ENCODE data around the gene TAP2. TPM values are rescaled to one million over a fixed set of nuclear protein-coding genes. Genes with fewer than 3 reads are reported as not detected.

TAP2 gene
- total and polyA plus RNA-seq, 2 of the 13 experiments (the other 11 are each of a cell fraction or from before 2014, with no cell fraction given) = 10.3 to 17.6 TPM

- TF ChIP-seq PRDM15 (CRISPR knock-in tag; IDR thresholded peaks at IDR 0.05) = no peak
- TF ChIP-seq ZNF335 (CRISPR knock-in tag; IDR thresholded peaks at IDR 0.05) = no peak
- no peak for TF ChIP-seq BCL3 (CRISPR knock-in tag; IDR thresholded peaks at IDR 0.05)
- no peak for TF ChIP-seq ZNF263 (CRISPR knock-in tag; IDR thresholded peaks at IDR 0.05)
- no peak for TF ChIP-seq ZNF354B (CRISPR knock-in tag; IDR thresholded peaks at IDR 0.05)
- TF ChIP-seq ZNF180 (CRISPR knock-in tag; IDR thresholded peaks at IDR 0.05; ENCODE audit: borderline replicate concordance, low read depth) = no peak
- no peak for TF ChIP-seq MXD3 (CRISPR knock-in tag; IDR thresholded peaks at IDR 0.05)
- no peak for TF ChIP-seq ZNF20 (CRISPR knock-in tag; IDR thresholded peaks at IDR 0.05)
- TF ChIP-seq GLMP (CRISPR knock-in tag; IDR thresholded peaks at IDR 0.05; ENCODE audit: borderline replicate concordance) = no peak
- TF ChIP-seq RAD21 (CRISPR knock-in tag; IDR thresholded peaks at IDR 0.05) = peak; percentile 67
- no peak for TF ChIP-seq RORA (CRISPR knock-in tag; IDR thresholded peaks at IDR 0.05)
- TF ChIP-seq HDAC6 (IDR thresholded peaks at IDR 0.05; ENCODE audit: low read depth, low read length) = no peak
- no peak for TF ChIP-seq PLRG1 (conservative IDR thresholded peaks at IDR 0.05)
- no peak for TF ChIP-seq ZMAT5 (CRISPR knock-in tag; IDR thresholded peaks at IDR 0.05; ENCODE audit: borderline replicate concordance, low read depth)
- no peak for TF ChIP-seq ZIK1 (CRISPR knock-in tag; IDR thresholded peaks at IDR 0.05; ENCODE audit: borderline replicate concordance, low read depth)
- 0 out of 2 replicates have a peak, but pooled peaks have one; percentile 19 for TF ChIP-seq ELF3 (CRISPR knock-in tag; IDR thresholded peaks at IDR 0.05)
- TF ChIP-seq ZNF784 (CRISPR knock-in tag; IDR thresholded peaks at IDR 0.05; ENCODE audit: borderline replicate concordance) = no peak
- TF ChIP-seq MIXL1 (CRISPR knock-in tag; IDR thresholded peaks at IDR 0.05) = 0 out of 2 replicates have a peak, but pooled peaks have one; percentile 44
These were observed 47.3 kb upstream of the TAP2 start (continued) for GRCh38 chr6:32885698-32886286.
